ENCODE results near the gene VAV3.

- TF ChIP-seq CTCF (IDR thresholded peaks at IDR 0.05; ENCODE audit: low read depth, low read length, poor library complexity, severe bottlenecking) (peak; percentile 55), EZH2phosphoT487 (IDR thresholded peaks at IDR 0.05; ENCODE audit: borderline replicate concordance, low read length) (no peak)
Observed at GRCh38 chr1:107965110-107965991, at the start of gene VAV3.
